PC-3 (cell line): Measurements from ENCODE around the gene IL1R2. TPM values are rescaled to one million over a fixed set of nuclear protein-coding genes. Genes with fewer than 3 reads are reported as not detected.

Source experiments
- ATAC-seq: fragments of 200-7000 bp; cut with Tn5 transposase; 2 replicates; pipeline ENCODE4 v1.9.1; 2020; ENCODE audit warnings: mild to moderate bottlenecking, moderate library complexity
- BruUV-seq: library from RNA; stranded (reverse); fragments of 400-500 nt; replicated peaks from 2 replicates; lab custom pipeline; 2021; lab: Mats Ljungman, UMichigan
- CTCF ChIA-PET: fragments of 300-600 bp; sonication (Branson Sonifier 250); formaldehyde crosslinking; loops from one replicate; lab custom pipeline; 2022; ENCODE audit warnings: antibody characterized with exemption; lab: Charles Lee
- POLR2A ChIA-PET: fragments of 300-600 bp; sonication (Branson Sonifier 250); formaldehyde crosslinking; loops from one replicate; lab custom pipeline; 2022; ENCODE audit warnings: antibody characterized with exemption; ENCODE audit not compliant: unreplicated experiment; lab: Charles Lee
- DNase-seq: peaks from one replicate; pipeline ENCODE4 v3.0.0-alpha.2; 2015
- H2AFZ ChIP-seq: fragments of 300-600 bp; sonication (generic); 2 replicates; pipeline ENCODE4 v1.6.0; 2016; ENCODE audit warnings: antibody characterized with exemption, low read length
- H3F3A ChIP-seq: fragments of 300-600 bp; sonication (generic); one replicate; pipeline ENCODE4 v1.6.0; 2017; ENCODE audit warnings: antibody characterized with exemption, low read length, control low read depth, mild to moderate bottlenecking; ENCODE audit not compliant: unreplicated experiment
- H3K27ac ChIP-seq: fragments of 300-600 bp; sonication (generic); 2 replicates; pipeline ENCODE4 v1.5.1; 2016; ENCODE audit warnings: mild to moderate bottlenecking, low read length
- H3K27me3 ChIP-seq: fragments of 300-600 bp; sonication (generic); 2 replicates; pipeline ENCODE4 v1.6.1; 2016; ENCODE audit warnings: low read length, mixed read lengths
- H3K36me3 ChIP-seq: fragments of 300-600 bp; sonication (generic); 2 replicates; pipeline ENCODE4 v1.6.1; 2016; ENCODE audit warnings: low read depth, mixed run types, low read length, mixed read lengths
- H3K4me1 ChIP-seq: fragments of 300-600 bp; sonication (generic); 2 replicates; pipeline ENCODE4 v1.5.1; 2016; ENCODE audit warnings: low read length; ENCODE audit not compliant: insufficient read depth
- H3K4me2 ChIP-seq: fragments of 300-600 bp; sonication (generic); 2 replicates; pipeline ENCODE4 v1.6.0; 2016; ENCODE audit warnings: low read length
- H3K4me3 ChIP-seq: fragments of 300-600 bp; sonication (generic); 2 replicates; pipeline ENCODE4 v1.5.1; 2016; ENCODE audit warnings: mild to moderate bottlenecking, low read length, mixed read lengths
- H3K79me2 ChIP-seq: fragments of 300-600 bp; sonication (generic); 2 replicates; pipeline ENCODE4 v1.6.1; 2017; ENCODE audit warnings: low read length, mixed read lengths
- H3K9ac ChIP-seq: fragments of 300-600 bp; sonication (generic); 2 replicates; pipeline ENCODE4 v1.6.0; 2016; ENCODE audit warnings: mild to moderate bottlenecking, low read length
- H3K9me2 ChIP-seq: fragments of 300-600 bp; sonication (generic); replicated peaks from 2 replicates; pipeline ENCODE4 v1.6.1; 2016; ENCODE audit warnings: mixed run types, low read length, mixed read lengths
- H3K9me3 ChIP-seq: fragments of 300-600 bp; sonication (generic); 2 replicates; pipeline ENCODE4 v1.6.1; 2016; ENCODE audit warnings: low read length, mixed read lengths
- H4K20me1 ChIP-seq: fragments of 300-600 bp; sonication (generic); 2 replicates; pipeline ENCODE4 v1.6.1; 2016; ENCODE audit warnings: low read length, mixed read lengths
- CTCF ChIP-seq: fragments of 300-600 bp; sonication (generic); conservative IDR thresholded peaks from 2 replicates; pipeline ENCODE4 v1.5.1; 2017; ENCODE audit warnings: antibody characterized with exemption, low read depth, mild to moderate bottlenecking, low read length
- EZH2 ChIP-seq: fragments of 300-600 bp; sonication (generic); IDR thresholded peaks from one replicate; pipeline ENCODE4 v1.6.1; 2017; ENCODE audit warnings: antibody characterized with exemption, mild to moderate bottlenecking, low read length; ENCODE audit not compliant: unreplicated experiment
- EZH2phosphoT487 ChIP-seq: fragments of 300-600 bp; sonication (generic); IDR thresholded peaks from 2 replicates; pipeline ENCODE4 v1.6.1; 2018; ENCODE audit warnings: mild to moderate bottlenecking, antibody characterized with exemption, low read length, borderline replicate concordance
- intact Hi-C: fragments of 100-400 bp; cut with micrococcal nuclease; formaldehyde crosslinking; loops from 2 replicates; pipeline ENCODE4 v1.9.0; 2023
- total RNA-seq: library from RNA; depleted of rRNA; stranded (reverse); fragments of >200 nt; gene quantifications from 2 replicates; pipeline ENCODE4 v1.2.3, GENCODE V29; 2014

IL1R2 gene
- total RNA-seq, 1 experiment from 2014 or later = 6.0 TPM

DNA sequence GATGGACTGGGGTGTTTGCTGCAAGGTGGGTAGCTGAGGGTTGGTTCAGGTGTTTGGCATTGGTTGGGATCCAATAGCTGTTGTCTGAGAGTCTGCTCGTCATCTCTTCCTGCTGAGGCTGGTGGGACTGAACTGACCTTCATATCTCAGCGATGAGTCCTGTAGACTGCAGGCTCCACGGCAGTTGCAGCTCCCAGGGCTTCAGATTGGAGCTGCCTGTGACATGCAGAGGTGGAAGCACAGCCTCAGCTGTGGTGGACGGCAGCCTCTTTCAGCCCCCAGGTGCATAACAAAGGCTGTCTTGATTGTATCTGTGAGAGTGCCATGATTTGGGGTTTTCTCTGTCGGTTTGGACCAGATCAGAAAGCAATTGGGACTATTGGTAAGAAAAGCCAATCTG is 3.9 kb upstream of the IL1R2 start:
- TF ChIP-seq EZH2 (no peak), CTCF (no peak), EZH2phosphoT487 (no peak)
- no peaks in the 10 kb centered on the region for H3K9me2 ChIP-seq
- no peak overlapping the region for H3K9ac ChIP-seq
- CTCF ChIA-PET = interaction anchor here (0.6 kb wide), 1 partner anchor 63 kb away, joined by 3 read pairs; no protein-coding TSS in a partner anchor
- H3K27ac ChIP-seq = no peak overlapping the region
- BruUV-seq = no TSS peak
- no peaks in the 10 kb centered on the region for H3K27me3 ChIP-seq
- H4K20me1 ChIP-seq = no peaks in the 10 kb centered on the region
- H3K4me3 ChIP-seq = no peak overlapping the region
- no peaks in the 10 kb centered on the region for H3K79me2 ChIP-seq
- DNase-seq (no peak), ATAC-seq (no peak)
- intact Hi-C loops = no loop called here
- H3K9me3 ChIP-seq = no peaks in the 10 kb centered on the region
- no peak overlapping the region for H2AFZ ChIP-seq
- no peaks in the 10 kb centered on the region for H3F3A ChIP-seq
- POLR2A ChIA-PET = no interaction called here
- H3K4me2 ChIP-seq = no peak overlapping the region
- peaks cover 47% of the 10 kb centered on the region for H3K4me1 ChIP-seq
- no peaks in the 10 kb centered on the region for H3K36me3 ChIP-seq

- peaks cover 40% of the 10 kb centered on the region for H3K4me1 ChIP-seq
- H3K79me2 ChIP-seq = no peaks in the 10 kb centered on the region
- no peaks in the 10 kb centered on the region for H3K36me3 ChIP-seq
- H4K20me1 ChIP-seq = no peaks in the 10 kb centered on the region
- H3K27me3 ChIP-seq = no peaks in the 10 kb centered on the region
- BruUV-seq = no TSS peak
- no peak overlapping the region for H3K27ac ChIP-seq
- no peaks in the 10 kb centered on the region for H3F3A ChIP-seq
- no peaks in the 10 kb centered on the region for H3K9me3 ChIP-seq
- H3K4me3 ChIP-seq = no peak overlapping the region
- ChIA-PET POLR2A (no interaction called here), CTCF (no interaction called here)
- DNase-seq (no peak), ATAC-seq (no peak)
- no peak overlapping the region for H3K4me2 ChIP-seq
- TF ChIP-seq EZH2phosphoT487 = no peak
- TF ChIP-seq EZH2 = no peak
- TF ChIP-seq CTCF = no peak
- H3K9me2 ChIP-seq = no peaks in the 10 kb centered on the region
- H3K9ac ChIP-seq = no peak overlapping the region
- H2AFZ ChIP-seq = no peak overlapping the region
- intact Hi-C loops = no loop called here
Observed at GRCh38 chr2:101988541-101988940, 3.2 kb upstream of the IL1R2 start.

GRCh38 chr2:101989740-101990460 is 1.9 kb upstream of the IL1R2 start:
- no peaks in the 10 kb centered on the region for H4K20me1 ChIP-seq
- intact Hi-C loops = no loop called here
- no peaks in the 10 kb centered on the region for H3K79me2 ChIP-seq
- H3K9ac ChIP-seq = no peak overlapping the region
- no peak overlapping the region for H3K4me2 ChIP-seq
- no peak for DNase-seq
- BruUV-seq = no TSS peak
- H3K9me3 ChIP-seq = no peaks in the 10 kb centered on the region
- H3K4me1 ChIP-seq = peaks cover 26% of the 10 kb centered on the region
- ChIA-PET POLR2A (no interaction called here), CTCF (no interaction called here)
- H3K36me3 ChIP-seq = no peaks in the 10 kb centered on the region
- no peaks in the 10 kb centered on the region for H3K27me3 ChIP-seq
- no peaks in the 10 kb centered on the region for H3K9me2 ChIP-seq
- no peak overlapping the region for H3K27ac ChIP-seq
- H3F3A ChIP-seq = no peaks in the 10 kb centered on the region
- no peak for ATAC-seq
- H2AFZ ChIP-seq = no peak overlapping the region
- H3K4me3 ChIP-seq = no peak overlapping the region
- TF ChIP-seq EZH2 = no peak
